ENCODE measurements around the gene RPH3AL.

DNA sequence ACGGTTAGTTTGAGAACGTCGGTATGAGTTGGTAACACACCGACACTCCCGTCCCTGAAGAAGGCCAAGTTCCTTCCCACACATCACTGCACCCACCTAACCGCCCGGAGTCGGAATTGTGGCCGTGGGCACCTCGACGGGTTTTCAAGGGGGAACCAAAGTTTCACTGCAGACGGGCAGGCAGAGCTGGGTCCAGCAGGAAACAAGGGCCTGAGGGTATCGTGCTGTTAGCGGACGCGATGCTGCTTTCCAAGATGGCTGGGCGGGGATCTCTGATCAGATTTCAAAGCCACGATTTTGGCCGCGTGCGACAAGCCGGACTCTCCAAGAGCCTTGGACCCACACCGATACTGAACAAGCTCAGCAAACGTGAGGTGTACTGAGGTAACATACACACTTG lies 88.8 kb downstream of the RPH3AL start:
- TF ChIP-seq, protein P1, sequence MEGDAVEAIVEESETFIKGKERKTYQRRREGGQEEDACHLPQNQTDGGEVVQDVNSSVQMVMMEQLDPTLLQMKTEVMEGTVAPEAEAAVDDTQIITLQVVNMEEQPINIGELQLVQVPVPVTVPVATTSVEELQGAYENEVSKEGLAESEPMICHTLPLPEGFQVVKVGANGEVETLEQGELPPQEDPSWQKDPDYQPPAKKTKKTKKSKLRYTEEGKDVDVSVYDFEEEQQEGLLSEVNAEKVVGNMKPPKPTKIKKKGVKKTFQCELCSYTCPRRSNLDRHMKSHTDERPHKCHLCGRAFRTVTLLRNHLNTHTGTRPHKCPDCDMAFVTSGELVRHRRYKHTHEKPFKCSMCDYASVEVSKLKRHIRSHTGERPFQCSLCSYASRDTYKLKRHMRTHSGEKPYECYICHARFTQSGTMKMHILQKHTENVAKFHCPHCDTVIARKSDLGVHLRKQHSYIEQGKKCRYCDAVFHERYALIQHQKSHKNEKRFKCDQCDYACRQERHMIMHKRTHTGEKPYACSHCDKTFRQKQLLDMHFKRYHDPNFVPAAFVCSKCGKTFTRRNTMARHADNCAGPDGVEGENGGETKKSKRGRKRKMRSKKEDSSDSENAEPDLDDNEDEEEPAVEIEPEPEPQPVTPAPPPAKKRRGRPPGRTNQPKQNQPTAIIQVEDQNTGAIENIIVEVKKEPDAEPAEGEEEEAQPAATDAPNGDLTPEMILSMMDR (conservative IDR thresholded peaks at IDR 0.05; ENCODE audit: low read depth, low read length) = no peak
- no peak for TF ChIP-seq EZH2 (IDR thresholded peaks at IDR 0.05; ENCODE audit: low read length, unreplicated experiment)

Data from PC-3 (cell line).